GM23248 (cell line): ENCODE results near the gene PPP6R2. TPM values are rescaled to one million over a fixed set of nuclear protein-coding genes. Genes with fewer than 3 reads are reported as not detected.

Source experiments
- DNase-seq: peaks from one replicate; pipeline ENCODE4 v3.0.0-alpha.2; 2015
- H2AFZ ChIP-seq: fragments of 200-600 bp; sonication (generic); 2 replicates; pipeline ENCODE4 v1.6.1; 2016; ENCODE audit warnings: antibody characterized with exemption
- H3F3A ChIP-seq: fragments of 200-600 bp; sonication (generic); 2 replicates; pipeline ENCODE4 v1.6.1; 2016; ENCODE audit warnings: mild to moderate bottlenecking, antibody characterized with exemption, mixed run types; ENCODE audit not compliant: insufficient read depth
- H3K27ac ChIP-seq: fragments of 200-600 bp; sonication (generic); 2 replicates; pipeline ENCODE4 v1.5.1; 2016; ENCODE audit warnings: mild to moderate bottlenecking
- H3K27me3 ChIP-seq: fragments of 200-600 bp; sonication (generic); replicated peaks from 2 replicates; pipeline ENCODE4 v1.6.1; 2016; ENCODE audit warnings: mild to moderate bottlenecking; ENCODE audit not compliant: insufficient read depth
- H3K36me3 ChIP-seq: fragments of 200-600 bp; sonication (generic); 2 replicates; pipeline ENCODE4 v1.6.1; 2016; ENCODE audit warnings: low read depth, mild to moderate bottlenecking
- H3K4me1 ChIP-seq: fragments of 200-600 bp; sonication (generic); 2 replicates; pipeline ENCODE4 v1.6.1; 2016; ENCODE audit warnings: mild to moderate bottlenecking; ENCODE audit not compliant: insufficient read depth
- H3K4me2 ChIP-seq: fragments of 200-600 bp; sonication (generic); one replicate; pipeline ENCODE4 v1.6.1; 2016; ENCODE audit warnings: mild to moderate bottlenecking; ENCODE audit not compliant: unreplicated experiment
- H3K4me3 ChIP-seq: fragments of 200-600 bp; sonication (generic); 2 replicates; pipeline ENCODE4 v1.5.1; 2016; ENCODE audit warnings: mild to moderate bottlenecking
- H3K79me2 ChIP-seq: fragments of 200-600 bp; sonication (generic); 2 replicates; pipeline ENCODE4 v1.6.1; 2016; ENCODE audit warnings: mild to moderate bottlenecking; ENCODE audit not compliant: insufficient read depth
- H3K9ac ChIP-seq: fragments of 200-600 bp; sonication (generic); 2 replicates; pipeline ENCODE4 v1.6.1; 2016; ENCODE audit warnings: mild to moderate bottlenecking
- H3K9me2 ChIP-seq: fragments of 200-600 bp; sonication (generic); 2 replicates; pipeline ENCODE4 v1.6.1; 2016; ENCODE audit warnings: mixed run types, mild to moderate bottlenecking, moderate library complexity; ENCODE audit not compliant: insufficient read depth
- H3K9me3 ChIP-seq: fragments of 200-600 bp; sonication (generic); one replicate; pipeline ENCODE4 v1.6.1; 2017; ENCODE audit warnings: low read depth
- H4K20me1 ChIP-seq: fragments of 200-600 bp; sonication (generic); 2 replicates; pipeline ENCODE4 v1.6.0; 2016; ENCODE audit not compliant: insufficient read depth
- EZH2 ChIP-seq: fragments of 200-600 bp; sonication (generic); IDR thresholded peaks from 2 replicates; pipeline ENCODE4 v1.6.1; 2018; ENCODE audit warnings: antibody characterized with exemption, mild to moderate bottlenecking; ENCODE audit not compliant: insufficient read depth, poor library complexity, severe bottlenecking
- EZH2phosphoT487 ChIP-seq: fragments of 200-600 bp; sonication (generic); IDR thresholded peaks from 2 replicates; pipeline ENCODE4 v1.6.1; 2018; ENCODE audit warnings: antibody characterized with exemption, moderate library complexity, mild to moderate bottlenecking, low read depth; ENCODE audit not compliant: insufficient read depth
- WGBS, 2 experiments: methylation state at CpG; one replicate each; pipeline ENCODE4 v1.1.6; 2015 to 2017; ENCODE audit warnings: low lambda C conversion rate in 2 of 2, low coverage in 1 of 2; ENCODE audit errors: missing lambda C conversion rate in 2 of 2; 5-methylcytosine and 5-hydroxymethylcytosine counted together
- in situ Hi-C: fragments of 300-500 bp; cut with MboI; formaldehyde crosslinking; loops from 2 replicates; pipeline ENCODE4 v1.15.0; 2020
- polyA plus RNA-seq: library from polyadenylated mRNA; unstranded; fragments of >200 nt; fragmentation: Nextera tagmentation; extraction: Ambion mirVana; gene quantifications from 2 replicates; pipeline ENCODE4 v1.2.1, GENCODE V29; 2016
- total RNA-seq: library from RNA; depleted of rRNA; stranded (reverse); fragments of >200 nt; shearing (Covaris generic); gene quantifications from 2 replicates; pipeline ENCODE4 v1.2.3, GENCODE V29; 2014

Gene PPP6R2
- total and polyA plus RNA-seq, 2 experiments from 2014 or later, result 22.2 to 58.4 TPM

DNA sequence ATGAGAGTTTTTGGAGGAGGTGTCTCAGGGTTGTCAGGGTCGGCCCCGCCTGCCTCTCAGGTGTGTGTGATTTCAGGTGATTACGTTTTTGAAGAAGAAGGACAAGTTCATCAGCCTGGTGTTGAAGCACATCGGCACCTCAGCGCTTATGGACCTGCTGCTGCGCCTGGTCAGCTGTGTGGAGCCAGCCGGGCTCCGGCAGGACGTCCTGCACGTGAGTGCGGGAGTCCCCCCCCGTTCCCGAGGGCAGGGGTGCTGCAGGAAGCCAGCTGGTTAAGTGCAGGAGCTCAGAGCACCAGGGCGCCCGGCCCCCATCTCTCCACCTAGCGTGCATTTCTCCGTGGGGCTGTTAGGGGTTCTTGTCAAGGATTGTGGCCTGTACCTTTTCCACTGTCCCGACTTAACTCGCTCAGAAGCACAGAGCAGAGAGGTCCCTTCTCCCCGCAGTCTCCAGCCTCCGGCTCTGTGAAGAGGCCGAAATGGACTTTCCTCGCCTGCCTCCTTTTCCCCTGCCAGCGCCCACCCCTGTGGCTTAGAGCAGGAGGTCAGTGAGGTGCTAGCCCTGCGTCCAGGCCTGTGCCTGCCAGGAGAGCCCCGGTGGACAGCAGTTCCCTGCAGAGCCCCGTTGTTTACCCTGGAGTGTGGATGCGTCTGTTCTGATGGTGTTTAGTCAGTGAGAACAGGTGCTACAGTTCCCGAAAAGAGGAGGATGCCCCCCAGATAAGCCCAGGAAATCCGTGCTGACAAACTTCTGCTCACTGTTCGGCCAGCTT, 71.5 kb downstream of the PPP6R2 start:
- Histone ChIP-seq H3K4me2 (no peak overlapping the region), H3K79me2 (no peaks in the 10 kb centered on the region), H3K9me3 (no peaks in the 10 kb centered on the region), H3K9me2 (no peaks in the 10 kb centered on the region), H3K9ac (no peak overlapping the region), H3K36me3 (peaks cover 23% of the 10 kb centered on the region; the same call in 1 of the 2 replicates), H3K27ac (no peak overlapping the region), H4K20me1 (no peaks in the 10 kb centered on the region), H3K27me3 (no peaks in the 10 kb centered on the region), H2AFZ (no peak overlapping the region), H3F3A (no peaks in the 10 kb centered on the region), H3K4me3 (no peak overlapping the region), H3K4me1 (0 out of 2 replicates have a peak, but pooled peaks cover 4% of the 10 kb centered on the region)
- in situ Hi-C loops, result no loop called here
- TF ChIP-seq EZH2 (no peak), EZH2phosphoT487 (no peak)
- WGBS, 2 experiments, result 90 to 92% methylated on average over 31 of the region's 31 CpGs
- DNase-seq, result no peak

DNA sequence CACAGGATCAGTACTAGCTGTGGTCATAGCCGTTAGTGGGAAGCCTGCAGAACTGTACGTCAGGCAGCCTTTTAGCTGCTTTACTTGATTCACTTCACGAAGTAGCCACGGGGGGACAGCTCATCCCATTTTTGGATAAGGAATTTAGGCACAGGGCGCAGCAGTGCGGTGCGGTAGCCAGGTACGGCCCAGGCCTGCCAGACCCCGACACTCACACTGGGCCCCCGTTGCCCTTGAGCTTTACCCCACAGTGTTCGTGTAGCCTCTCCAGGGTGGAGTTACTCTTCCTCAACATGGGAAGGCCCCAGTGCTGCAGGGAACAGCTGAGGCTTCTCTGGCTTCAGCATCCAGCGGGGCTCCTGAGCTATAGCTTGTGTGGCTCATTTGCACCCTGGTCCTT, 72.3 kb downstream of the PPP6R2 start:
- no peak overlapping the region for H3K4me3 ChIP-seq
- H3K27me3 ChIP-seq, result no peaks in the 10 kb centered on the region
- no peaks in the 10 kb centered on the region for H3F3A ChIP-seq
- no peak overlapping the region for H3K27ac ChIP-seq
- H3K79me2 ChIP-seq, result no peaks in the 10 kb centered on the region
- no peak for DNase-seq
- WGBS, 2 experiments, result 95% methylated on average over 12 of the region's 12 CpGs
- H3K9ac ChIP-seq, result no peak overlapping the region
- no peaks in the 10 kb centered on the region for H4K20me1 ChIP-seq
- H3K4me2 ChIP-seq, result no peak overlapping the region
- in situ Hi-C loops, result no loop called here
- no peak overlapping the region for H2AFZ ChIP-seq
- 0 out of 2 replicates have a peak, but pooled peaks cover 4% of the 10 kb centered on the region for H3K4me1 ChIP-seq
- H3K9me2 ChIP-seq, result no peaks in the 10 kb centered on the region
- TF ChIP-seq EZH2phosphoT487 (no peak), EZH2 (no peak)
- H3K36me3 ChIP-seq, result peaks cover 23% of the 10 kb centered on the region; the same call in 1 of the 2 replicates
- no peaks in the 10 kb centered on the region for H3K9me3 ChIP-seq

DNA sequence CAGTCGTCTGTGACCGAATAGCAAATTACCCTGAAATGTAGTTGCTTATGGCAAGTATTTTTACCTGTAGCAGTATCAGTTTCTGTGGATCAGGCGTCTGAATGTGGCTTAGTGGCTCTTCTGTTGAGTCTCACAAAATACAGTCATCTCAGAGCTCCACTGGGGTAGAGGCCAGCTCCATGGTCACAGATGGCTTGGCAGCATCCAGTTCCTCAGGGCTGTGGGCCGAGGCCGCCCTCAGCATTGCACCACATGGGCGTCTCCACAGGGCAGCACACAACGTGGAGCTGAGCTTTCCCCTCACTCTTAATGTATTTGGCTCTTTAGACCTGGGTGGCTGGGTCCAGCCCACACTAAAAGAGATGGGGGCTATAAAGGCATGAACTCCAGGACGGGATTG, 73.9 kb downstream of the PPP6R2 start:
- H3K27ac ChIP-seq, result no peak overlapping the region
- H3K4me1 ChIP-seq, result 0 out of 2 replicates have a peak, but pooled peaks cover 2% of the 10 kb centered on the region
- DNase-seq, result no peak
- no peaks in the 10 kb centered on the region for H3F3A ChIP-seq
- no peaks in the 10 kb centered on the region for H3K27me3 ChIP-seq
- H2AFZ ChIP-seq, result no peak overlapping the region
- no peak overlapping the region for H3K4me2 ChIP-seq
- peaks cover 23% of the 10 kb centered on the region; the same call in 1 of the 2 replicates for H3K36me3 ChIP-seq
- 87 to 89% methylated on average over 8 of the region's 8 CpGs for WGBS, 2 experiments
- H4K20me1 ChIP-seq, result no peaks in the 10 kb centered on the region
- in situ Hi-C loops, result no loop called here
- TF ChIP-seq EZH2 (no peak), EZH2phosphoT487 (no peak)
- no peaks in the 10 kb centered on the region for H3K9me2 ChIP-seq
- no peaks in the 10 kb centered on the region for H3K9me3 ChIP-seq
- H3K79me2 ChIP-seq, result no peaks in the 10 kb centered on the region
- no peak overlapping the region for H3K9ac ChIP-seq
- H3K4me3 ChIP-seq, result no peak overlapping the region

- Histone ChIP-seq H3K36me3 (peaks cover 23% of the 10 kb centered on the region; the same call in 1 of the 2 replicates), H3F3A (no peaks in the 10 kb centered on the region), H4K20me1 (no peaks in the 10 kb centered on the region), H3K4me1 (no peaks in the 10 kb centered on the region), H3K9me3 (no peaks in the 10 kb centered on the region), H3K9ac (no peak overlapping the region), H3K27me3 (no peaks in the 10 kb centered on the region), H3K27ac (no peak overlapping the region), H3K4me2 (no peak overlapping the region), H3K4me3 (no peak overlapping the region), H2AFZ (no peak overlapping the region), H3K9me2 (no peaks in the 10 kb centered on the region), H3K79me2 (no peaks in the 10 kb centered on the region)
- no peak for DNase-seq
- TF ChIP-seq EZH2phosphoT487 (no peak), EZH2 (no peak)
- WGBS, 2 experiments, result 87 to 90% methylated on average over 13 of the region's 13 CpGs
- in situ Hi-C loops, result no loop called here
Measured at GRCh38 chr22:50417411-50418210, 74.5 kb downstream of the PPP6R2 start.
